K562 (cell line): ENCODE measurements around the gene SRPK3. TPM values are rescaled to one million over a fixed set of nuclear protein-coding genes. Genes with fewer than 3 reads are reported as not detected.

Experiments
- ASH1L ChIP-seq: fragments of 450-650 bp; IDR thresholded peaks from 2 replicates; pipeline ENCODE4 v1.6.1; 2018; ENCODE audit warnings: borderline replicate concordance, mild to moderate bottlenecking, low read depth; ENCODE audit not compliant: partially characterized antibody
- BDP1 ChIP-seq: IDR thresholded peaks from 3 replicates; pipeline ENCODE4 v1.6.1; 2011; ENCODE audit not compliant: insufficient read length, insufficient read depth
- CBFA2T2 ChIP-seq: fragments of 450-650 bp; conservative IDR thresholded peaks from 2 replicates; pipeline ENCODE4 v1.6.1; 2017; ENCODE audit warnings: mild to moderate bottlenecking
- CBX3 ChIP-seq, 2 experiments: IDR thresholded peaks; 1 replicate in 1 of 2; 2 replicates in 1 of 2; pipeline ENCODE4 v1.6.1; 2012; ENCODE audit warnings: inconsistent platforms in 2 of 2, low read length in 2 of 2, borderline replicate concordance in 1 of 2, control low read depth in 1 of 2
- ESRRA ChIP-seq: fragments of 450-650 bp; IDR thresholded peaks from 2 replicates; pipeline ENCODE4 v1.6.1; 2014; ENCODE audit warnings: low read depth, mild to moderate bottlenecking, moderate library complexity, borderline replicate concordance
- ETS1 ChIP-seq: conservative IDR thresholded peaks from 2 replicates; pipeline ENCODE4 v1.6.1; 2011; ENCODE audit warnings: low read depth, mild to moderate bottlenecking, low read length; ENCODE audit not compliant: control insufficient read depth
- HDAC2 ChIP-seq: fragments of 450-650 bp; IDR thresholded peaks from 2 replicates; pipeline ENCODE4 v1.6.1; 2016; ENCODE audit warnings: mild to moderate bottlenecking
- HOMEZ ChIP-seq: fragments of 250-450 bp; sonication (Bioruptor Pico); IDR thresholded peaks from 2 replicates; pipeline ENCODE4 v1.4.0; 2020; ENCODE audit warnings: mild to moderate bottlenecking, moderate library complexity
- IRF9 ChIP-seq: fragments of 450-650 bp; IDR thresholded peaks from 2 replicates; pipeline ENCODE4 v1.6.1; 2016; ENCODE audit warnings: missing biosample characterization, missing genetic modification characterization
- MCM5 ChIP-seq: fragments of 450-650 bp; IDR thresholded peaks from 2 replicates; pipeline ENCODE4 v1.6.1; 2016; ENCODE audit warnings: low read depth
- NBN ChIP-seq: fragments of 450-650 bp; IDR thresholded peaks from 2 replicates; pipeline ENCODE4 v1.6.1; 2016; ENCODE audit warnings: low read depth, mild to moderate bottlenecking
- NUFIP1 ChIP-seq: fragments of 450-650 bp; IDR thresholded peaks from 2 replicates; pipeline ENCODE4 v1.6.1; 2018; ENCODE audit not compliant: partially characterized antibody
- OTX1 ChIP-seq: fragments of 450-650 bp; formaldehyde crosslinking; IDR thresholded peaks from 2 replicates; pipeline ENCODE4 v1.4.0; 2022; ENCODE audit warnings: mild to moderate bottlenecking
- PHTF2 ChIP-seq: fragments of 250-450 bp; sonication (Bioruptor Pico); IDR thresholded peaks from 2 replicates; pipeline ENCODE4 v1.5.0; 2021; ENCODE audit warnings: mild to moderate bottlenecking
- SAP30 ChIP-seq: fragments of 200-600 bp; sonication (generic); IDR thresholded peaks from 2 replicates; pipeline ENCODE4 v1.6.1; 2012; ENCODE audit warnings: borderline replicate concordance, low read depth, mild to moderate bottlenecking, moderate library complexity, low read length, control low read depth, inconsistent platforms; ENCODE audit not compliant: insufficient read depth, poor library complexity, severe bottlenecking
- THRAP3 ChIP-seq: fragments of 450-650 bp; IDR thresholded peaks from 2 replicates; pipeline ENCODE4 v1.6.1; 2016; ENCODE audit warnings: mild to moderate bottlenecking, inconsistent platforms, borderline replicate concordance
- TRIM24 ChIP-seq, 2 experiments: fragments of 450-650 bp; IDR thresholded peaks; 2 replicates each; pipeline ENCODE4 v1.6.1; 2016
- USF1 ChIP-seq: sonication (generic); formaldehyde crosslinking; IDR thresholded peaks from 2 replicates; pipeline ENCODE4 v1.9.0; 2022; ENCODE audit warnings: mild to moderate bottlenecking, missing genetic modification reagents
- ZFX ChIP-seq: sonication (generic); formaldehyde crosslinking; IDR thresholded peaks from 2 replicates; pipeline ENCODE4 v1.8.0; 2022; ENCODE audit warnings: mild to moderate bottlenecking, missing genetic modification reagents, moderate library complexity
- ZNF133 ChIP-seq: fragments of 250-450 bp; sonication (Bioruptor Pico); IDR thresholded peaks from 2 replicates; pipeline ENCODE4 v1.4.0; 2020; ENCODE audit warnings: mild to moderate bottlenecking
- ZNF165 ChIP-seq: fragments of 250-450 bp; sonication (Bioruptor Pico); IDR thresholded peaks from 2 replicates; pipeline ENCODE4 v1.4.0; 2020; ENCODE audit warnings: borderline replicate concordance
- polyA plus RNA-seq, 8 experiments: library from polyadenylated mRNA; depleted of rRNA in 4 of 8; stranded (reverse) in 5 of 8; unstranded in 3 of 8; fragments of >200 nt; fragmentation: Nextera tagmentation in 2 of 8; fragmentation: Illumina TruSeq in 1 of 8; extraction: Ambion mirVana in 2 of 8; extraction: Trizol in 1 of 8; gene quantifications; 2 replicates each; pipeline versions ENCODE4 v1.2.1 to v1.2.3, GENCODE V29; 2011 to 2014; ENCODE audit warnings: inconsistent platforms in 1 of 8, missing spikeins in 1 of 8
- total RNA-seq, 7 experiments: library from RNA; depleted of rRNA in 6 of 7; stranded (reverse); fragments of >200 nt in 6 of 7; fragmentation: Illumina TruSeq in 2 of 7; extraction: Trizol in 2 of 7; gene quantifications; 2 replicates each; pipeline versions ENCODE4 v1.2.1 to v1.2.3, GENCODE V29; 2011 to 2021; ENCODE audit warnings: low replicate concordance in 1 of 7
- TF ChIP-seq, protein P1 (sequence below): fragments of 250-450 bp; sonication (Bioruptor Pico); IDR thresholded peaks from 2 replicates; pipeline ENCODE4 v1.8.0; 2022; ENCODE audit warnings: inconsistent platforms

SRPK3 gene
- total and polyA plus RNA-seq, 9 of the 15 experiments (the other 6 are each of a cell fraction or from before 2014, with no cell fraction given): 0.01 to 0.09 (median 0.04) TPM; not detected in 2

DNA sequence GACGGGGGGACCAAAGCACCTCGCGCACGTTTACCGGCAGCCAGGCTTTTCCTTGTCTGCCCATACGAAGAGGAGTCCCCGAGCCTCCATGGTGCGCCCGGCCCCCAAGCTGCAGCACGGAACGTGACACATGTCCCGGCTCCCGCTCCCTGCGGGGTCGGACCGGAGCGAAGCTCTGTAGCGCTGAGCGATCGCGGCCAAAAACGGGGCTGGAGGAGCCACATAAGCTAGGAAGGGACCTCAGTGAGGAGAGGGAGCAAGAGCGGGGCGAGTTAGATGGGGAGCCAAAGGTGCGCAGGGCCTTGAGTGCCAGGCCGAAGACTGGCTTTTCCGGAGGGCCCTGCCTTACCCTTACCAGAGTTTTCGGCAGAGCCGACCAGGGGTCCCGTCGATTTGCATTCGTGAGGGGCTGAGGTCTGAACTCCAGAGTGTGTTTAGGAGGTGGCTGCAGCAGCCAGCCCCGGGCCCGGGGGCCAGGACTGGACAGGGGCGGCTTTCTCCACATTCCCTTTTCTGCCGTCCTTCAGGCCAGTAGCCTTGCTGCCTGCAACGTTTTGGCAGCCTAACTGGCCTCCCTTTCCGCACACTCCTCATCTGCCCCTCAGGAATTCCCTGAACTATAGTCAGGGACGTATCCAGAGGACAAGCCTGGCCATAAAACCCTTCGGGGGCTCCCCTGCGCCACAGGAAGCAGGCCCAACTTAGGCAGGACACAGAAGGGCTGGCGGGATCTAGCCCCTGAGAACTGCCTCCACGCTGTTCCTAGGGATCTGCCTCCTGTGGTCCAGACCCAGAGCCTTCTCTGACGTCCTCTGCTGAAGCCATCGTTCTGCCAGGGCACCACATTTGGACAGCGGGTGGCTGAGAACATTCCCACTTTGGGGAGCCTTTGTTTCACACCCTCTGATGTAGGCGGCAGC, 14.3 kb downstream of the SRPK3 start (continued):
- 0 out of 2 replicates have a peak, but pooled peaks have one; percentile 7 for TF ChIP-seq ETS1
- no peak for TF ChIP-seq IRF9 (tag)
- no peak for TF ChIP-seq OTX1 (CRISPR knock-in tag)
- TF ChIP-seq MCM5: no peak
- TF ChIP-seq, protein P1, sequence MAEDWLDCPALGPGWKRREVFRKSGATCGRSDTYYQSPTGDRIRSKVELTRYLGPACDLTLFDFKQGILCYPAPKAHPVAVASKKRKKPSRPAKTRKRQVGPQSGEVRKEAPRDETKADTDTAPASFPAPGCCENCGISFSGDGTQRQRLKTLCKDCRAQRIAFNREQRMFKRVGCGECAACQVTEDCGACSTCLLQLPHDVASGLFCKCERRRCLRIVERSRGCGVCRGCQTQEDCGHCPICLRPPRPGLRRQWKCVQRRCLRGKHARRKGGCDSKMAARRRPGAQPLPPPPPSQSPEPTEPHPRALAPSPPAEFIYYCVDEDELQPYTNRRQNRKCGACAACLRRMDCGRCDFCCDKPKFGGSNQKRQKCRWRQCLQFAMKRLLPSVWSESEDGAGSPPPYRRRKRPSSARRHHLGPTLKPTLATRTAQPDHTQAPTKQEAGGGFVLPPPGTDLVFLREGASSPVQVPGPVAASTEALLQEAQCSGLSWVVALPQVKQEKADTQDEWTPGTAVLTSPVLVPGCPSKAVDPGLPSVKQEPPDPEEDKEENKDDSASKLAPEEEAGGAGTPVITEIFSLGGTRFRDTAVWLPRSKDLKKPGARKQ (CRISPR knock-in tag): no peak
- no peak for TF ChIP-seq HOMEZ
- 0 out of 2 replicates have a peak, but pooled peaks have one; percentile 8 for TF ChIP-seq NBN
- TF ChIP-seq CBX3 (IDR thresholded peaks at IDR 0.05; ENCODE audit: borderline replicate concordance in 1 of 2, low read length in 2 of 2): no peak
- TF ChIP-seq HDAC2: no peak
- no peak for TF ChIP-seq TRIM24 (IDR thresholded peaks at IDR 0.05)
- TF ChIP-seq NUFIP1: no peak
- TF ChIP-seq THRAP3: no peak
- no peak for TF ChIP-seq ASH1L
- no peak for TF ChIP-seq ZNF133 (CRISPR knock-in tag)
- peak; percentile 49 for TF ChIP-seq ZFX (CRISPR knock-in tag)
- 0 out of 2 replicates have a peak, but pooled peaks have one; percentile 11 for TF ChIP-seq USF1 (CRISPR knock-in tag)
- TF ChIP-seq SAP30: peak; percentile 64
- no peak for TF ChIP-seq CBFA2T2
- no peak for TF ChIP-seq PHTF2 (CRISPR knock-in tag)
- no peak for TF ChIP-seq BDP1
- TF ChIP-seq ZNF165 (CRISPR knock-in tag): no peak
- TF ChIP-seq ESRRA: no peak
